ENCODE measurements around the gene CMYA5.
"Not testable (repeated sequence)": the region's sequence is repeated elsewhere in the genome, so short reads cannot be mapped to it uniquely, and the experiment has no call there.

The CMYA5 gene

DNA sequence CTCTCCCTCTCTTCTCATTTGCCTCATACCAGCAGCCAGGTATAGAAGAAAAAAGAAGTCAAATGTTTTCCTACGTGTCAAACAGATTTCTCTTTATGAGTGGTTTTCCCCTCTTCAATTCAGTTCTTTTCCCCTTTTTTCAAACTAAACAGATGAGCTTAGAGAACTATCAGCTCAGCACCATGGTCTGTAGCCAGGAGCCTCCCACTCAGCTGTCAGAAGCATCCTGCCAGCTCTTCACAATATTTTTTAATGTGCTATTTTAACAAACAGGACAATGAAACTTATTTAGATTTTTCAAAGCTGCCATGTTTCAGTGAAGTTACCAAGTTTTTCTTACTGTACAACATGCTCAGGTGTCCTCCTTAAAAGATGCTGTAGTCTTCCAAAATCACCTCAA lies 63.5 kb downstream of the CMYA5 start:
- no peak for DNase-seq

DNA sequence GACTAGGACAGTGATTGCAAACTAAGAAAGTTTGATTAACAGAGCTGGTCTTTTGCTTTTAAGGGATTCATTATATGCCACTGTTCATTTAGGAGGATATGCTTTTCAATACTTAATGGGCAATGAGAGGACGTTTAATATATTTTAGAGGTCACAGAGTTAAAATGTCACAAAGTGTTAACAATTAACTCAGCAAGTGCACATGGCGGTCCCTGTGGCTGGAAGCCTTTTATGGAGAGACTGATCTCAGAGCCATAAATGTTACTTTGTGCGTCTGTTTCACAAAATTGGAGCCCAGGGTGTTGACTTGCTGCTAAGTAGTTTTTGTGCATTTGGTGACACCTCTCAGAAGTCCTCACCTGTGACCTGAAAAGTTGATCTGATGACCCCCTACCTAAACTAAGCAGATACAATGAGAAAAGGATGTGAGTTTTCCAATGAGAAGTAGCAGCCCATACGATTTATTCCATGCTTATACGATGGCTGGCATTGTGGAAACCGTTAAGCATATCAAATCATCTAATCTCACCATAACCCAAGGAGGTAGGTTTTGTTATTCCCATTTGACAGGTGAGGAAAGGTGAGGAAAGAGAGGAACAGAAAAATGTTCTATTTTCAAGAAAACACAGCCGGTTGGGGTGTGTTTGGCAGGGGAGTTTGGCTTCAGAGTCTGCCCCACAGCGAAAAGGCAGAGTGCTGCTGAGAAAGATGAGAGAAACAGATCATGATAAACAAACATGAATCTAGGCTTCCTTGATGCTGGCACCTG lies 64.4 kb downstream of the CMYA5 start:
- DNase-seq = no peak

DNA sequence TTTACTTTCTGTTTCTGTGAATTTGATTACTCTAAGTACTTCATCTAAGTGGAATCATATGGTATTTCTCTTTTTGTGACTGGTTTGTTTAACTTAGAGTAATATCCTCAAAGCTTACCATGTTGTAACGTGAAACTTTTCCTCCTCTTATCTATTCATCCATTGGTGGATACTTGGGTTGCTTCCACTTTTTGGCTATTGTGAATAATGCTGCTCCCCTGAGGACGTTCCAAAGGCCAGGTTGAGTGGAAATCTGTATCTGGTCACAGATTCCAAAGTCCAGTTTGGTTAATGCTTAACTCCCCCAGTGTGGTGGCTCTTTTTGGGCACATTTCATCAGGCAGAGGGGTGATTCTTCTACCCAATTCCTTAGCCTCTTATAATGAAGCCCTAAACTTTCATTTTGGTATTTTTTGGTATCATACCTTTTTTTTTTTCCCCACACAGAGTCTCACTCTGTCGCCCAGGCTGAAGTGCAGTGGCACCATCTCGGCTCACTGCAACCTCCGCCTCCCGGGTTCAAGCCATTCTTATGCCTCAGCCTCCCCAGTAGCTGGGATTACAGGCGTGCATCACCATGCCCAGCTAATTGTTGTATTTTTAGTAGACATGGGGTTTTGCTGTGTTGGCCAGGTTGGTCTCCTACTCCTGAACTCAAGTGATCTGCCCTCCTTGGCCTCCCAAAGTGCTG lies 65.4 kb downstream of the CMYA5 start:
- DNase-seq = no peak

DNA sequence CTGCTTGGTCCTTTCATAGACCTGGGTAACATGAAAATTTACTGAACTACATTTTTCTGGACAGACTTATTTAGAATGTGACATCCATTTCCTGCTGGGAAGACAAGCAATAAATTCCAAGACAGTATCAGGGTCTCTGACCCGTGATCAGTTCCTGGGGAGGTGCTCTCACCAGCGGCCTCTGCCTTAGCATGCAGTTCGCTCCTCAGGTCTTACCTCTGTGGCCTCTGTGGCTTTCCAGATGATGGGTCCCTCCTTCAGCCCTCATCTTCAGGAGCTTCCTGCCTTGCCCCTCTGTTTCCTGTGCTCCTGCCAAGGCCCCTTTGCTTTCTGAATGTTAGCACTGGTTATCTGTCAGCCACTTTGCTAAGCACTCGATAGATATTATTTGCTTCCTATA lies 66.4 kb downstream of the CMYA5 start:
- no peak for DNase-seq

- no peak for DNase-seq
Measured at GRCh38 chr5:79759436-79759835, 69.8 kb downstream of the CMYA5 start.

DNA sequence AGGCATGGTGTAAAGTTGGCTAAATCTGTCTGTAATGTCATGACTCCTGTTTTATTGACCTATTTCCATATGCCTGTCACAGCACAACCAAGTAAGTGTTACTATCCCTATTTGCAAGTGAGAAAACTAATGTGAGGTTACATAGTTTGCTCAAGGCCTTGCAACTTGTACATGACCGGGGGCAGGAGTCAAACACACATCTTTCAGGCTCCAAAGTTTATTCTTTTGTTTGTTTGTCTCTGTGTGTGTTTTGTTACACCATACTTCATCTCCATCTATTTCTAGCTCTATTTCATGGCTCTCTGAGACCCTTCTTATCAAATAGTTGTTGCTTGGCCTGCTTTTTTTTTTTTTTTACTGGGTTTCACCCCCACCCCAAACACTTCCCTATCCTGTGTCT lies 70.2 kb downstream of the CMYA5 start:
- DNase-seq = no peak

GRCh38 chr5:79762929-79763328 lies 73.3 kb downstream of the CMYA5 start:
- DNase-seq = no peak

GRCh38 chr5:79764147-79764546 lies 74.5 kb downstream of the CMYA5 start:
- DNase-seq = not testable (repeated sequence)

DNA sequence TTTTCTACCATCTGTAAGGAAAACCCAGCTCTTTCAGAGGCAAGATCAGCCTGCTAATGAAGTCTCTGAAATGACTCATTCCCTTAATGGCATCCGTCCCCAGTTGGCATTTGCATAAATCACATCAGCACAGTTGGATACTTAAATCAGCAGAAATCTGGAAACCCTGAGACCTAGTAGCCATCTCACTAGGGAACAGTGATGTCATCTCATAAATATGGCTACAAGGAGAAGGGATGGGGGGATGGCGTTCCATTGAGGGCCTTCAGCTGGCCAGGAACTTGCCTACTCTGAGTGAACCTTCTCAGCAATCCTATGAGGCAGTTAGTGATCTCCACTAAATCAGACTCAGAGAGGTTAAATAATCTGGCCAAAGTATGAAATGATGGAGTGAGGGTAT lies 81.8 kb downstream of the CMYA5 start:
- no peak for DNase-seq

GRCh38 chr5:79772651-79773050 lies 83.0 kb downstream of the CMYA5 start:
- no peak for DNase-seq

DNA sequence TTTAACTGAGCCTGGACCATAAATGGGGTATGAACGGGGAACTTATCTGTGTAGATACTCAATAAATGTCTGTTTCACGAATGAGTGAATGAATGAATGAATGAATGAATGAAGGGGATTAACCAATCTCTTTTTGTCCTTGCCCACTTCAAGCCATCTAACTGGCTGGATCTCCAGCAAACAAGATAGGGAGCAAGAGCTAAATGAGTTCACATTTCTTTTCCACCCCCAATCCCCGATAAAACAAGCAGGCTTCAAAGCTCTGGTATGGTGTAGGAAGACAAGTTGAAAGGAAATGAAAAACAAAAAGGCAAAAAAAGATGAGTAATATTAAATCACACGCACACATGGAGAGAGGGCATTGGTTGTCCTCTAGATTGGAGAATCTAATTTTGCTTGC lies 84.0 kb downstream of the CMYA5 start:
- no peak for DNase-seq

GRCh38 chr5:79774171-79774854 lies 84.7 kb downstream of the CMYA5 start:
- DNase-seq = no peak

GRCh38 chr5:79774855-79775237 lies 85.2 kb downstream of the CMYA5 start:
- DNase-seq = no peak

DNA sequence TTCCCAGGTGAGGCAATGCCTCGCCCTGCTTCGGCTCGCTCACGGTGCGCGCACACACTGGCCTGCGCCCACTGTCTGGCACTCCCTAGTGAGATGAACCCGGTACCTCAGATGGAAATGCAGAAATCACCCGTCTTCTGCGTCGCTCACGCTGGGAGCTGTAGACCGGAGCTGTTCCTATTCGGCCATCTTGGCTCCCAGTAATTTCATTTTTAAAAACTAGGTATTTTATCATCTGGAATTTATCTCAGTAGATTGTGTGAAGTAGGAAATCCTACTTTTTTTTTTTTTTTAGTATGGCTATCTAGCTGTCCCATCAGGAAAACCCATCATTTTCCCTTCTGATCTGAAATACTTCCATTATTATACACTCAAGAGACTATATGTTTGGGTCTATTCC lies 95.1 kb downstream of the CMYA5 start:
- DNase-seq = not testable (repeated sequence)

GRCh38 chr5:79785983-79786382 lies 96.3 kb downstream of the CMYA5 start:
- DNase-seq = no peak

DNA sequence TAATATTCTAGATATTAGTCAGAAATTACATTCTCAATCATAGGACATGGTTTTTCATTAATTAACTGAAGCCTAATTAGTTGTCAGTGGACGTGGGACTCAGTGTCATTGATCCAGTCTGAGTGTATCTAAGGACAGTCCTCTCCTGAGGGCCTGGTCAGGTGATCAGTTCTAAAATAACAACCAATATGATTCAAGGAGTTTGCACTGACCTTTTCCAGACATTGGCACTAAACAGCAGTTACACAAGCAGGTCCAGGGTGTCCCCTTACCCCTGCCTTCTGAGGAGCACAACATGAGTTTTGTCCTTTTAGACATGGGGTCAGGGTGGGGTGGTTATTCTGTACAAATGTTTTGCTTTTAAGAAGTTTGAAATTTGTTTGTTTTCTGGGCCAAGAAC lies 97.8 kb downstream of the CMYA5 start:
- DNase-seq = no peak

DNA sequence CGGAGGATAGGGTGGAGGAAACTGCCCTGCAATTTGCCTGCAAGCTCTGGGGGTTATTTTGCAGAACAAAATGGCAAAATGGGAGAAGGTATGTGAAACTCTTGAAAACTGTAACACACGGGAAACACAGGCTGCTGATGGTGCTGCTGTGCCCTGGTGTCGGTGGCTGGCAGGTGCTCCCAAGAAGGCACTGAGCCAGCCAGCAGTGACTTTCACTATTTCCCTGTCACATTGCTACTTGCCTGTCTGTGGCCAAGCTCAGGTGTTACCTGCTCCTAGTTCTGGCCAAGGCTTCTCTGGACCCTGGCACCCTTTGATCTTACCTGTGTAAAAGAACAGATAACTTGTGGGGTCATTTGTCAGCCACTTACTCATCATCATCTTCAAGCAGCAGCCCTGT lies 102.2 kb downstream of the CMYA5 start:
- DNase-seq = no peak

DNA sequence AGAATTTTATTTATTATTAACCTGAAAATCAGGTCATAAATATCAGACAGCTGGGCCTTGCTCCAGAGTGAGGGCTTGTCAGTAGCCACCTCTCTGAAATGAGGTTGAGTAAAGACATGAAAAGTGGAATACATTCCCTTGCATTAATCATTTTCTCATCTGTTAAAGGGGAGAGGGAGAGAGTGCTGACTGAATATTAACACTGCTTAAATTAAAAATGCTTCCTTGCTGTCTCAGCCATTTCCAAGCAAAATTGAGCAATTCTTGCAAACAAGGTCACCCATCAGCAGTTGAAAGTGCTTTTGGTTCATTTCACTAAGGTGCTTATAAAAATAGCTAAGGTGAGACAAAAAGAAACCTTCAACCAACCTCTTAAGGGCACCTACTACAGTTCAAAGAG lies 102.8 kb downstream of the CMYA5 start:
- DNase-seq = no peak

DNA sequence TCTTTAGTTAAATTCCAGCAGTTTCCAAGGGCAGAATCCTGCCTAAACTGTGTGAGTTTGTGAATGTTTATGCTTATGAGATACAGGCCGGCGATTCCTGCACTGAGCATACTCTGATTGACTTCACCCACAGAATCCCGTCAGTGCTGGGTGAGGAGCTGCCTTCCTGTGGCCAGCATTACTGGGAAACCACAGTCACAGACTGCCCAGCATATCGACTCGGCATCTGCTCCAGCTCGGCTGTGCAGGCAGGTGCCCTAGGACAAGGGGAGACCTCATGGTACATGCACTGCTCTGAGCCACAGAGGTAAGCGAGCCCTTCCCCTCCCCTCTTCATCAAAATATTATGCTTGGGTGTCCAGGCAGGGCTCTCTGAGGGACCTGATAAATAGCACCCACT lies 103.7 kb downstream of the CMYA5 start:
- no peak for DNase-seq

GRCh38 chr5:79793722-79794121 lies 104.1 kb downstream of the CMYA5 start:
- no peak for DNase-seq

DNA sequence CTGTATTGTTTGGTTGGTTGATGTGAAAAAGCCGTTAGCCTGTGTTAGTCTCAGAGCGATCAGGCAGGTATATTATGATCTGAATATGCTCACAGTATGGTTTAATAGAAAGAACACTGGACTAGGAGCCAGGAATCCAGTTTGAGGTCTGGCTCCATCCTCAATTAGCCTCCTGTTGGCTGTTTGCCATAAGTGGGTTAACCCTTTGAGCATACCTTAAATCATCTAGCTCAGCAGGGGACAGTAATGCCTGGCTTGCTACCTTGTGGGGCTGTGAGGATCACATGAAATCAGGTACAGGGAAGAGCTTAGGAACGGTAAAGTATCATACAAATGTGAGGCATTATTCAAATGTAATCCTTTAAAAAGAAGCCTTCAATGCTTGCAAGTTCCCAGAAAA lies 104.7 kb downstream of the CMYA5 start:
- no peak for DNase-seq

DNA sequence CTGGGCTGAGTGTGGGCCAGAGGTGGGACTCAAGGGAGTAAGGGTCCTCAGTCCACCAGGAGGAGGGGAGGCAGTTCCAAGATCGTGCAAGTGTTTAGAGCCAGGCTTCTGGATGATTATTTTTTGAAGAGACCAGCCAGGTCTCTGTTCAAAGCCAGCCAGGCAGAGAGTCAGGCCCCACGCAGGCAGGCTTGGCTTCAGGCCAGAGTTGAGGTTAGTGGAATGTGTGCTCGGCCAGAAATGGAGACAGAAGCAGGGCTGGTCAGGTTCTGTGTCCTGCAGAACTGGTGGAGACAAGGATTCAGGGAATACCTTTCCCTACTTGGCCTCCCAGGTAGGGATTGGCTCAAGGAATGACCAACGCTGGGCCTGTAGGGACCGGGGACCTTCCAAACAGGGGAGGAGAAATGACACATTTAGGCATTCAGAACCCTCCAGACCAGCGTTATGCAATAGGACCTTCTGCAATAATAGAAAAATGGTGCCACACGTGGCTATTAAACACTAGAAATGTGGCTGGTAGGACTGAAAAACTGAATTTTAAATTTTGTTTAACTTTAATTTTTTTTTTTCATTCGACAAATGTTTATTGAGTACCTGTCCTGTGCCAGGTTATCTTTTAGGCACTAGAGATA lies 106.2 kb downstream of the CMYA5 start:
- DNase-seq = no peak

GRCh38 chr5:79798893-79799590 lies 109.4 kb downstream of the CMYA5 start:
- DNase-seq = no peak

Data from NCI-H1436 (cell line).